HCT116 (cell line): Measurements from ENCODE around the gene FMOD. TPM values are rescaled to one million over a fixed set of nuclear protein-coding genes. Genes with fewer than 3 reads are reported as not detected.

Experiments
- ATAC-seq: fragments of 200-7000 bp; cut with Tn5 transposase; 2 replicates; pipeline ENCODE4 v1.9.1; 2020; ENCODE audit warnings: mild to moderate bottlenecking, moderate library complexity
- BruUV-seq: library from RNA; stranded (reverse); fragments of 400-500 nt; replicated peaks from 2 replicates; lab custom pipeline; 2021; lab: Mats Ljungman, UMichigan
- CTCF ChIA-PET: fragments of 300-600 bp; sonication (Branson Sonifier 250); formaldehyde crosslinking; loops from one replicate; lab custom pipeline; 2021; ENCODE audit warnings: antibody characterized with exemption; lab: Charles Lee
- POLR2A ChIA-PET: fragments of 300-600, 350-600 bp; sonication (Branson Sonifier 250); formaldehyde crosslinking; loops from one replicate; lab custom pipeline; 2021; ENCODE audit warnings: antibody characterized with exemption; lab: Charles Lee
- RAD21 ChIA-PET, 2 experiments: fragments of 300-600 bp; sonication (Branson Sonifier 250); formaldehyde crosslinking; loops; one replicate each; lab custom pipeline; 2023; ENCODE audit warnings: low total read pairs in 2 of 2; ENCODE audit not compliant: uncharacterized antibody in 2 of 2, unreplicated experiment in 2 of 2, low non-redundant PET in 1 of 2; lab: Charles Lee
- DNase-seq: peaks from one replicate; pipeline ENCODE4 v3.0.0-alpha.2; 2010; ENCODE audit warnings: low read depth, low spot score
- H2AFZ ChIP-seq: fragments of 200-600 bp; shearing (Covaris generic), sonication (generic); 2 replicates; pipeline ENCODE4 v1.6.1; 2017; ENCODE audit warnings: low read depth, mixed run types, mixed read lengths, antibody characterized with exemption, low read length; ENCODE audit not compliant: poor library complexity, severe bottlenecking
- H3K27ac ChIP-seq: 2 replicates; pipeline ENCODE4 v1.5.1; 2012; ENCODE audit warnings: low read depth, low read length
- H3K27me3 ChIP-seq: fragments of 200-600 bp; sonication (generic); 2 replicates; pipeline ENCODE4 v1.6.1; 2016; ENCODE audit warnings: mixed run types, low read length, mixed read lengths; ENCODE audit not compliant: insufficient read depth
- H3K36me3 ChIP-seq, 2 experiments: fragments of 200-500 bp in 1 of 2; fragments of 200-600 bp in 1 of 2; sonication (Bioruptor generic) in 1 of 2; sonication (generic) in 1 of 2; 2 replicates each; pipeline versions ENCODE4 v1.5.1 to v1.6.1; 2014 to 2016; ENCODE audit warnings: low read length in 2 of 2, inconsistent platforms in 1 of 2, mixed read lengths in 1 of 2, mixed run types in 1 of 2; ENCODE audit not compliant: insufficient read depth in 2 of 2, control insufficient read depth in 1 of 2
- H3K4me1 ChIP-seq, 2 experiments: fragments of 200-600 bp in 1 of 2; sonication (generic) in 1 of 2; 2 replicates each; pipeline versions ENCODE4 v1.5.1 to v1.6.1; 2012 to 2017; ENCODE audit warnings: low read length in 2 of 2, inconsistent platforms in 1 of 2, mild to moderate bottlenecking in 1 of 2, mixed read lengths in 1 of 2, mixed run types in 1 of 2, moderate library complexity in 1 of 2; ENCODE audit not compliant: insufficient read depth in 2 of 2, control insufficient read depth in 1 of 2
- H3K4me2 ChIP-seq: fragments of 200-600 bp; sonication (generic); 2 replicates; pipeline ENCODE4 v1.6.1; 2017; ENCODE audit warnings: mixed run types, low read length, mixed read lengths
- H3K4me3 ChIP-seq, 2 experiments: fragments of 200-600 bp in 1 of 2; sonication (generic) in 1 of 2; replicated peaks in 1 of 2; 2 replicates each; pipeline ENCODE4 v1.5.1; 2011 to 2016; ENCODE audit warnings: low read length in 2 of 2, control low read depth in 1 of 2, low read depth in 1 of 2, mild to moderate bottlenecking in 1 of 2, mixed read lengths in 1 of 2, mixed run types in 1 of 2
- H3K79me2 ChIP-seq: fragments of 200-600 bp; sonication (generic); 2 replicates; pipeline ENCODE4 v1.6.1; 2017; ENCODE audit warnings: mild to moderate bottlenecking, mixed run types, low read length, moderate library complexity, mixed read lengths; ENCODE audit not compliant: insufficient read depth
- H3K9ac ChIP-seq: fragments of 200-600 bp; sonication (generic); 2 replicates; pipeline ENCODE4 v1.6.1; 2016; ENCODE audit warnings: low read length, mixed read lengths
- H3K9me2 ChIP-seq: fragments of 200-600 bp; sonication (generic), shearing (Covaris generic); 2 replicates; pipeline ENCODE4 v1.6.1; 2017; ENCODE audit warnings: mixed run types, mild to moderate bottlenecking, moderate library complexity; ENCODE audit not compliant: insufficient read depth
- H3K9me3 ChIP-seq, 2 experiments: fragments of 200-500 bp in 1 of 2; fragments of 200-600 bp in 1 of 2; sonication (Bioruptor generic) in 1 of 2; sonication (generic) in 1 of 2; 2 replicates each; pipeline ENCODE4 v1.6.1; 2014 to 2017; ENCODE audit warnings: low read length in 2 of 2, mixed read lengths in 2 of 2, inconsistent platforms in 1 of 2, low read depth in 1 of 2, mild to moderate bottlenecking in 1 of 2, mixed run types in 1 of 2, moderate library complexity in 1 of 2; ENCODE audit not compliant: control insufficient read depth in 1 of 2, insufficient read depth in 1 of 2
- H4K20me1 ChIP-seq: fragments of 200-600 bp; sonication (generic), shearing (Covaris generic); 2 replicates; pipeline ENCODE4 v1.6.1; 2017; ENCODE audit warnings: mixed run types, mild to moderate bottlenecking, moderate library complexity; ENCODE audit not compliant: insufficient read depth
- CBX3 ChIP-seq: IDR thresholded peaks from 2 replicates; pipeline ENCODE4 v1.6.1; 2012; ENCODE audit warnings: low read depth
- CEBPB ChIP-seq: IDR thresholded peaks from 2 replicates; pipeline ENCODE4 v1.6.1; 2012; ENCODE audit warnings: low read depth
- ELF1 ChIP-seq: IDR thresholded peaks from 2 replicates; pipeline ENCODE4 v1.6.1; 2012; ENCODE audit warnings: low read depth, borderline replicate concordance
- JUND ChIP-seq: IDR thresholded peaks from 2 replicates; pipeline ENCODE4 v1.6.1; 2012
- POLR2A ChIP-seq: IDR thresholded peaks from 2 replicates; pipeline ENCODE4 v1.7.0; 2011; ENCODE audit warnings: borderline replicate concordance; ENCODE audit not compliant: insufficient read depth, insufficient read length; ENCODE audit errors: extremely low read depth
- RAD21 ChIP-seq: IDR thresholded peaks from 2 replicates; pipeline ENCODE4 v1.6.1; 2012; ENCODE audit warnings: low read depth, mild to moderate bottlenecking
- SP1 ChIP-seq: IDR thresholded peaks from 2 replicates; pipeline ENCODE4 v1.6.1; 2012; ENCODE audit warnings: low read depth
- SRF ChIP-seq: IDR thresholded peaks from 2 replicates; pipeline ENCODE4 v1.6.1; 2012; ENCODE audit warnings: low read depth
- TCF7L2 ChIP-seq: IDR thresholded peaks from 2 replicates; pipeline ENCODE4 v1.7.0; 2011; ENCODE audit warnings: borderline replicate concordance, inconsistent platforms; ENCODE audit not compliant: insufficient read depth, insufficient read length; ENCODE audit errors: extremely low read depth
- YY1 ChIP-seq: IDR thresholded peaks from 2 replicates; pipeline ENCODE4 v1.6.1; 2011; ENCODE audit warnings: low read length, low read depth, moderate library complexity, mild to moderate bottlenecking; ENCODE audit not compliant: insufficient replicate concordance; ENCODE audit errors: extremely low read depth
- ZFX ChIP-seq: fragments of 450-650 bp; IDR thresholded peaks from 2 replicates; pipeline ENCODE4 v1.6.1; 2017
- ZNF274 ChIP-seq: fragments of 200-500 bp; sonication (Bioruptor generic); IDR thresholded peaks from 2 replicates; pipeline ENCODE4 v1.6.1; 2014; ENCODE audit warnings: mild to moderate bottlenecking, low read depth, low read length, inconsistent platforms
- intact Hi-C: fragments of 100-400 bp; cut with micrococcal nuclease; formaldehyde crosslinking; loops from 2 replicates; pipeline ENCODE4 v1.10.0; 2022
- total RNA-seq: library from RNA; stranded (reverse); gene quantifications from one replicate; pipeline ENCODE4 v1.2.1, GENCODE V29; 2021; ENCODE audit not compliant: unreplicated experiment
- TF ChIP-seq, protein P1 (sequence below), 3 experiments: fragments of 200-600 bp in 1 of 3; sonication (generic) in 1 of 3; IDR thresholded peaks in 2 of 3; conservative IDR thresholded peaks in 1 of 3; 2 replicates each; pipeline ENCODE4 v1.5.1; 2012 to 2017; ENCODE audit warnings: low read depth in 2 of 3, low read length in 2 of 3, antibody characterized with exemption in 1 of 3, borderline replicate concordance in 1 of 3, control low read depth in 1 of 3, mild to moderate bottlenecking in 1 of 3, mixed read lengths in 1 of 3, mixed run types in 1 of 3, moderate library complexity in 1 of 3; ENCODE audit not compliant: insufficient read depth in 1 of 3
- TF ChIP-seq, protein P2 (sequence below): IDR thresholded peaks from 2 replicates; pipeline ENCODE4 v1.6.1; 2012
- TF ChIP-seq, protein P3 (sequence below): IDR thresholded peaks from 2 replicates; pipeline ENCODE4 v1.6.1; 2011; ENCODE audit warnings: mild to moderate bottlenecking, low read length, moderate library complexity; ENCODE audit not compliant: insufficient replicate concordance; ENCODE audit errors: extremely low read depth

FMOD gene
- total RNA-seq, 1 experiment from 2014 or later: not detected

DNA sequence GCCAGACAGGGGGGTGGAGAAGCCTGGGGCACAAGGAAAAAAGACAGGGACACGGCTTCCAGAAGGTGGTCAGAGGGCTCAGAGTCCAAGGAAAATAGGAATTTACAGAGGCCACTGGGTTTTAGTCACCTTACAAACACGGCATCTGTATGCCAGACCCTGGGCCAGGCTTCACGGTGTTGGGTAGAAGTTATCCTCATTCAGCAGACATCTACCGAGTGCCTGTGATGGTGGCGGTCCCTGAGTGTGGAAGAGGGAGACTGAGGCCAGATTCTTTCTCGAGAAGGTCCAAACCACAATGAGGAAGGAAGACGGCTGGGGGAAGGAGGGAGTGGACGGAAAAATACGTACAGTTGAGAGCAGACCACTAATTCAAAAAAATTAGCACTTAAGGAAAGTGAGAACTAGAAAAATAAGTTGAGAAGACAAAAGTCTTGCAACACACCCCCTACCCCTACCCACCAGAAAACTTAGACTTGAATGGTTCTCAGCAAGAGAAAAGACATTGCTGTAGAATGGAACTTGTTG, 46.5 kb downstream of the FMOD start:
- Histone ChIP-seq H3K9ac (peak overlapping the region; percentile 91), H3K27ac (peak overlapping the region; percentile 25; the same call in 1 of the 2 replicates), H3K27me3 (no peaks in the 10 kb centered on the region), H2AFZ (peak overlapping the region; percentile 79), H3K36me3 (peaks cover 0 to 9% of the 10 kb centered on the region in 2 experiments; a peak in 2 of 4 replicates), H3K4me2 (peak overlapping the region; percentile 75), H3K9me3 (no peaks in the 10 kb centered on the region), H3K9me2 (no peaks in the 10 kb centered on the region), H4K20me1 (no peaks in the 10 kb centered on the region), H3K79me2 (peaks cover 25% of the 10 kb centered on the region; the same call in 1 of the 2 replicates), H3K4me1 (peaks cover 12 to 29% of the 10 kb centered on the region in 2 experiments; a peak in 3 of 4 replicates), H3K4me3 (peak overlapping the region; percentile 49 to 97)
- TF ChIP-seq POLR2A (no peak), YY1 (no peak), ZFX (no peak), SRF (no peak), TCF7L2 (no peak), CEBPB (no peak), ZNF274 (no peak), JUND (no peak)
- no peak for DNase-seq
- POLR2A ChIA-PET: interaction anchor here (0.6 to 2.4 kb wide), 12 partner anchors 9 to 754 kb away, joined by 3 to 11 read pairs (median 3); no protein-coding TSS in a partner anchor
- ATAC-seq: no peak
- CTCF ChIA-PET: interaction anchor here (0.6 kb wide), 1 partner anchor 220 kb away, joined by 5 read pairs; no protein-coding TSS in a partner anchor
- RAD21 ChIA-PET: no interaction called here
- BruUV-seq: no TSS peak
- intact Hi-C loops: no loop called here

DNA sequence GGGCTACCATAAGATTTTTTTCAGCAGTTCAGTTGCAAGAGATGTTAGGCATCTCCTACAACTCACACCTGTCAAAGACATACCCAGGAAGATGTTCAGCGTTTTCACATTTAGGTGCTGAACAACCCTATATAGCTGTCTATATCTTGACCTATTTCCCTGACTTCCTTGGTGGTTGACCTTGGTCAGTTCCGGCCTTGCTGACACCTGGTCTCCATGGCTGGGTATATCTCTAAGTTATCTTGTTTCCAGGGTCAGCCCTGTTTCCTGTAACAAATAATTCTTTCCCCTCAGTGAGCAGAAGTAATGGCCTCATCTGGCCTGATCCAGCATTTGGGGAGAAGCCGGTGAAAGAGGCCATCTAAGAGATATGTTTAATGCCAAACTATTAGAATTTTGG, 48.0 kb downstream of the FMOD start:
- Histone ChIP-seq H4K20me1 (no peaks in the 10 kb centered on the region), H3K79me2 (peaks cover 18% of the 10 kb centered on the region; the same call in 1 of the 2 replicates), H3K4me3 (no peak overlapping the region), H3K9me3 (no peaks in the 10 kb centered on the region), H3K36me3 (peaks cover 0 to 4% of the 10 kb centered on the region in 2 experiments; a peak in 2 of 4 replicates), H3K27ac (no peak overlapping the region), H3K4me1 (peaks cover 12 to 29% of the 10 kb centered on the region in 2 experiments; a peak in 3 of 4 replicates), H3K9me2 (no peaks in the 10 kb centered on the region), H3K27me3 (no peaks in the 10 kb centered on the region), H3K4me2 (no peak overlapping the region), H2AFZ (no peak overlapping the region), H3K9ac (no peak overlapping the region)
- no TSS peak for BruUV-seq
- RAD21 ChIA-PET: no interaction called here
- no peak for DNase-seq
- CTCF ChIA-PET: no interaction called here
- ATAC-seq: no peak
- POLR2A ChIA-PET: no interaction called here
- intact Hi-C loops: no loop called here
- TF ChIP-seq SP1: no peak
- no peak for TF ChIP-seq TCF7L2
- TF ChIP-seq, protein P1, sequence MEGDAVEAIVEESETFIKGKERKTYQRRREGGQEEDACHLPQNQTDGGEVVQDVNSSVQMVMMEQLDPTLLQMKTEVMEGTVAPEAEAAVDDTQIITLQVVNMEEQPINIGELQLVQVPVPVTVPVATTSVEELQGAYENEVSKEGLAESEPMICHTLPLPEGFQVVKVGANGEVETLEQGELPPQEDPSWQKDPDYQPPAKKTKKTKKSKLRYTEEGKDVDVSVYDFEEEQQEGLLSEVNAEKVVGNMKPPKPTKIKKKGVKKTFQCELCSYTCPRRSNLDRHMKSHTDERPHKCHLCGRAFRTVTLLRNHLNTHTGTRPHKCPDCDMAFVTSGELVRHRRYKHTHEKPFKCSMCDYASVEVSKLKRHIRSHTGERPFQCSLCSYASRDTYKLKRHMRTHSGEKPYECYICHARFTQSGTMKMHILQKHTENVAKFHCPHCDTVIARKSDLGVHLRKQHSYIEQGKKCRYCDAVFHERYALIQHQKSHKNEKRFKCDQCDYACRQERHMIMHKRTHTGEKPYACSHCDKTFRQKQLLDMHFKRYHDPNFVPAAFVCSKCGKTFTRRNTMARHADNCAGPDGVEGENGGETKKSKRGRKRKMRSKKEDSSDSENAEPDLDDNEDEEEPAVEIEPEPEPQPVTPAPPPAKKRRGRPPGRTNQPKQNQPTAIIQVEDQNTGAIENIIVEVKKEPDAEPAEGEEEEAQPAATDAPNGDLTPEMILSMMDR (IDR thresholded peaks at IDR 0.05 in 2 of 3, conservative IDR thresholded peaks at IDR 0.05 in 1 of 3; ENCODE audit: borderline replicate concordance in 1 of 3, insufficient read depth in 1 of 3, low read depth in 2 of 3, low read length in 2 of 3): no peak
- TF ChIP-seq CBX3: no peak
- TF ChIP-seq, protein P2, sequence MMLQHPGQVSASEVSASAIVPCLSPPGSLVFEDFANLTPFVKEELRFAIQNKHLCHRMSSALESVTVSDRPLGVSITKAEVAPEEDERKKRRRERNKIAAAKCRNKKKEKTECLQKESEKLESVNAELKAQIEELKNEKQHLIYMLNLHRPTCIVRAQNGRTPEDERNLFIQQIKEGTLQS: no peak
- TF ChIP-seq, protein P3, sequence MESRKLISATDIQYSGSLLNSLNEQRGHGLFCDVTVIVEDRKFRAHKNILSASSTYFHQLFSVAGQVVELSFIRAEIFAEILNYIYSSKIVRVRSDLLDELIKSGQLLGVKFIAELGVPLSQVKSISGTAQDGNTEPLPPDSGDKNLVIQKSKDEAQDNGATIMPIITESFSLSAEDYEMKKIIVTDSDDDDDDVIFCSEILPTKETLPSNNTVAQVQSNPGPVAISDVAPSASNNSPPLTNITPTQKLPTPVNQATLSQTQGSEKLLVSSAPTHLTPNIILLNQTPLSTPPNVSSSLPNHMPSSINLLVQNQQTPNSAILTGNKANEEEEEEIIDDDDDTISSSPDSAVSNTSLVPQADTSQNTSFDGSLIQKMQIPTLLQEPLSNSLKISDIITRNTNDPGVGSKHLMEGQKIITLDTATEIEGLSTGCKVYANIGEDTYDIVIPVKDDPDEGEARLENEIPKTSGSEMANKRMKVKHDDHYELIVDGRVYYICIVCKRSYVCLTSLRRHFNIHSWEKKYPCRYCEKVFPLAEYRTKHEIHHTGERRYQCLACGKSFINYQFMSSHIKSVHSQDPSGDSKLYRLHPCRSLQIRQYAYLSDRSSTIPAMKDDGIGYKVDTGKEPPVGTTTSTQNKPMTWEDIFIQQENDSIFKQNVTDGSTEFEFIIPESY: no peak
- TF ChIP-seq JUND: no peak
- no peak for TF ChIP-seq ELF1
- TF ChIP-seq RAD21: no peak
